HepG2 (cell line): ENCODE data around the gene TRMT10C. TPM values are rescaled to one million over a fixed set of nuclear protein-coding genes. Genes with fewer than 3 reads are reported as not detected.

Experiments used
- ASH2L ChIP-seq: fragments of 300-600, 200-600 bp; sonication (generic); IDR thresholded peaks from 2 replicates; pipeline ENCODE4 v1.7.0; 2017; ENCODE audit warnings: low read depth, mild to moderate bottlenecking, moderate library complexity, mixed read lengths, low read length; ENCODE audit not compliant: insufficient read length
- CEBPG ChIP-seq: IDR thresholded peaks from 2 replicates; pipeline ENCODE4 v1.6.1; 2016
- FUBP1 ChIP-seq: sonication (generic); formaldehyde crosslinking; IDR thresholded peaks from 2 replicates; pipeline ENCODE4 v1.5.1; 2020; ENCODE audit warnings: missing genetic modification reagents, mild to moderate bottlenecking, borderline replicate concordance
- GATAD1 ChIP-seq: IDR thresholded peaks from 2 replicates; pipeline ENCODE4 v1.6.1; 2016; ENCODE audit warnings: missing genetic modification reagents, missing compliant biosample characterization
- IKZF4 ChIP-seq: sonication (generic); formaldehyde crosslinking; IDR thresholded peaks from 2 replicates; pipeline ENCODE4 v1.5.1; 2020; ENCODE audit warnings: borderline replicate concordance, mild to moderate bottlenecking, low read depth, missing genetic modification reagents; ENCODE audit errors: not compliant biosample characterization
- KAT7 ChIP-seq: IDR thresholded peaks from 2 replicates; pipeline ENCODE4 v1.6.1; 2018; ENCODE audit warnings: borderline replicate concordance, missing compliant biosample characterization
- KLF15 ChIP-seq: sonication (generic); formaldehyde crosslinking; IDR thresholded peaks from 2 replicates; pipeline ENCODE4 v1.8.1; 2023; ENCODE audit warnings: borderline replicate concordance, mild to moderate bottlenecking, inconsistent platforms, missing genetic modification reagents, mixed read lengths
- KMT2B ChIP-seq: IDR thresholded peaks from 2 replicates; pipeline ENCODE4 v1.6.1; 2016; ENCODE audit warnings: missing genetic modification reagents, missing compliant biosample characterization
- MYC ChIP-seq: sonication (generic); formaldehyde crosslinking; IDR thresholded peaks from 2 replicates; pipeline ENCODE4 v1.9.0; 2021; ENCODE audit warnings: missing genetic modification reagents, borderline replicate concordance
- NBN ChIP-seq: fragments of 450-650 bp; conservative IDR thresholded peaks from 2 replicates; pipeline ENCODE4 v1.6.1; 2017
- NFIC ChIP-seq: IDR thresholded peaks from 2 replicates; pipeline ENCODE4 v1.6.1; 2012; ENCODE audit warnings: mild to moderate bottlenecking, low read length, inconsistent platforms
- NR2C2 ChIP-seq: sonication (generic); formaldehyde crosslinking; IDR thresholded peaks from 2 replicates; pipeline ENCODE4 v1.4.0; 2020; ENCODE audit warnings: missing genetic modification reagents, mild to moderate bottlenecking, moderate library complexity, borderline replicate concordance
- NR2F6 ChIP-seq, 2 experiments: IDR thresholded peaks; 2 replicates each; pipeline ENCODE4 v1.6.1; 2016; ENCODE audit warnings: antibody characterized with exemption in 1 of 2, mild to moderate bottlenecking in 1 of 2
- PAF1 ChIP-seq: IDR thresholded peaks from 2 replicates; pipeline ENCODE4 v1.6.1; 2016; ENCODE audit warnings: missing genetic modification reagents, missing compliant biosample characterization
- POLR2A ChIP-seq, 2 experiments: IDR thresholded peaks; 2 replicates each; pipeline ENCODE4 v1.6.1; 2011; ENCODE audit warnings: low read depth in 2 of 2, low read length in 2 of 2, mild to moderate bottlenecking in 1 of 2, moderate library complexity in 1 of 2; ENCODE audit not compliant: insufficient read depth in 1 of 2
- PTBP1 ChIP-seq: fragments of 200-400 bp; formaldehyde crosslinking; IDR thresholded peaks from 2 replicates; pipeline ENCODE4 v1.6.1; 2018; ENCODE audit warnings: low read length, low read depth; ENCODE audit not compliant: poor library complexity, severe bottlenecking
- RARA ChIP-seq: IDR thresholded peaks from 2 replicates; pipeline ENCODE4 v1.6.1; 2016; ENCODE audit warnings: missing genetic modification reagents, missing compliant biosample characterization
- RBFOX2 ChIP-seq: fragments of 200-400 bp; formaldehyde crosslinking; IDR thresholded peaks from 2 replicates; pipeline ENCODE4 v1.6.1; 2017; ENCODE audit warnings: low read depth, mild to moderate bottlenecking, low read length
- SP4 ChIP-seq: sonication (generic); formaldehyde crosslinking; IDR thresholded peaks from 2 replicates; pipeline ENCODE4 v1.8.1; 2023; ENCODE audit warnings: mild to moderate bottlenecking, missing genetic modification reagents
- THAP9 ChIP-seq: sonication (generic); formaldehyde crosslinking; IDR thresholded peaks from 2 replicates; pipeline ENCODE4; 2020; ENCODE audit warnings: missing genetic modification reagents, mild to moderate bottlenecking, borderline replicate concordance
- ZBTB33 ChIP-seq: sonication (generic); formaldehyde crosslinking; IDR thresholded peaks from 2 replicates; pipeline ENCODE4 v1.4.0; 2020; ENCODE audit warnings: missing genetic modification reagents
- ZMAT3 ChIP-seq: sonication (generic); formaldehyde crosslinking; conservative IDR thresholded peaks from 2 replicates; pipeline ENCODE4 v1.7.0; 2021; ENCODE audit warnings: missing genetic modification reagents
- ZNF33B ChIP-seq: sonication (generic); formaldehyde crosslinking; IDR thresholded peaks from 2 replicates; pipeline ENCODE4 v1.5.1; 2020; ENCODE audit warnings: mild to moderate bottlenecking, missing genetic modification reagents
- ZNF367 ChIP-seq: sonication (generic); formaldehyde crosslinking; IDR thresholded peaks from 2 replicates; pipeline ENCODE4 v1.4.0; 2020; ENCODE audit warnings: missing genetic modification reagents, borderline replicate concordance
- polyA plus RNA-seq, 8 experiments: library from polyadenylated mRNA; depleted of rRNA in 3 of 8; stranded (reverse) in 7 of 8; unstranded in 1 of 8; fragments of >200 nt; fragmentation: Illumina TruSeq in 4 of 8; extraction: Trizol in 4 of 8; gene quantifications; 2 replicates each; pipeline versions ENCODE4 v1.2.1 to v1.2.3, GENCODE V29; 2011 to 2016; ENCODE audit warnings: low read depth in 4 of 8, missing spikeins in 1 of 8, mixed read lengths in 1 of 8; ENCODE audit not compliant: insufficient read depth in 1 of 8
- total RNA-seq, 5 experiments: library from RNA; depleted of rRNA; stranded (reverse); fragments of >200 nt; fragmentation: Illumina TruSeq; extraction: Trizol; gene quantifications; 2 replicates each; pipeline ENCODE4 v1.2.3, GENCODE V29; 2016; ENCODE audit warnings: low read depth in 1 of 5

The TRMT10C gene
- total and polyA plus RNA-seq, 2 of the 13 experiments (the other 11 are each of a cell fraction or from before 2014, with no cell fraction given): 10.8 to 39.2 TPM

GRCh38 chr3:101512646-101513418, 48.8 kb upstream of the TRMT10C start, which contains the start of gene SENP7 (continued):
- TF ChIP-seq ASH2L: peak; percentile 98
- TF ChIP-seq NBN: no peak
- TF ChIP-seq GATAD1 (CRISPR knock-in tag): peak; percentile 62; the same call in 1 of the 2 replicates
- 0 out of 2 replicates have a peak, but pooled peaks have one; percentile 3 for TF ChIP-seq ZNF33B (CRISPR knock-in tag)
- peak; percentile 49; the same call in 1 of the 2 replicates for TF ChIP-seq SP4 (CRISPR knock-in tag)
- peak; percentile 79 for TF ChIP-seq CEBPG (CRISPR knock-in tag)
- TF ChIP-seq ZNF367 (CRISPR knock-in tag): no peak
- TF ChIP-seq ZBTB33 (CRISPR knock-in tag): no peak
- no peak for TF ChIP-seq PAF1
- 0 out of 2 replicates have a peak, but pooled peaks have one; percentile 37 for TF ChIP-seq MYC
- peak; percentile 5; the same call in 1 of the 2 replicates for TF ChIP-seq RARA (CRISPR knock-in tag)
- TF ChIP-seq POLR2A (IDR thresholded peaks at IDR 0.05; ENCODE audit: insufficient read depth in 1 of 2, low read depth in 2 of 2, low read length in 2 of 2): peak; percentile 48 to 66
- peak; percentile 59; the same call in 1 of the 2 replicates for TF ChIP-seq THAP9 (CRISPR knock-in tag)
- 0 out of 2 replicates have a peak, but pooled peaks have one; percentile 34 for TF ChIP-seq KLF15 (CRISPR knock-in tag)
- TF ChIP-seq PTBP1: peak; percentile 100
- no peak for TF ChIP-seq ZMAT3 (CRISPR knock-in tag)
- TF ChIP-seq IKZF4 (CRISPR knock-in tag): peak; percentile 31
- peak; percentile 55; the same call in 1 of the 2 replicates for TF ChIP-seq NFIC
- peak; percentile 68 for TF ChIP-seq RBFOX2
- TF ChIP-seq NR2F6 (IDR thresholded peaks at IDR 0.05): peak; percentile 37
- TF ChIP-seq NR2F6 (CRISPR knock-in tag; IDR thresholded peaks at IDR 0.05): no peak
- no peak for TF ChIP-seq FUBP1 (CRISPR knock-in tag)
- peak; percentile 82 for TF ChIP-seq NR2C2 (CRISPR knock-in tag)
- peak; percentile 73; the same call in 1 of the 2 replicates for TF ChIP-seq KMT2B (CRISPR knock-in tag)
- TF ChIP-seq KAT7 (CRISPR knock-in tag): no peak
